ENCODE data around the gene C22orf39. TPM values are rescaled to one million over a fixed set of nuclear protein-coding genes. Genes with fewer than 3 reads are reported as not detected.

Gene C22orf39
- polyA plus RNA-seq, 1 experiment, result 18.8 TPM

GRCh38 chr22:19494676-19495173 is 47.2 kb upstream of the C22orf39 start:
- Histone ChIP-seq H3K27ac (ENCODE audit: low read depth, low read length) (no peak overlapping the region), H3K4me3 (ENCODE audit: low read depth, low read length) (no peak overlapping the region), H3K27me3 (ENCODE audit: control insufficient read depth, insufficient read depth, low read length) (no peaks in the 10 kb centered on the region), H3K9me3 (ENCODE audit: control insufficient read depth, insufficient read depth, low read length) (no peaks in the 10 kb centered on the region)
- CTCF ChIA-PET, result interaction anchor here (2.8 kb wide), 1 partner anchor 135 kb away, joined by 27 read pairs; no protein-coding TSS in a partner anchor
- POLR2A ChIA-PET, result no interaction called here
- DNase-seq (ENCODE audit: low read depth, low spot score), result no peak
- TF ChIP-seq CTCF (IDR thresholded peaks at IDR 0.05; ENCODE audit: low read depth, low read length), result no peak

DNA sequence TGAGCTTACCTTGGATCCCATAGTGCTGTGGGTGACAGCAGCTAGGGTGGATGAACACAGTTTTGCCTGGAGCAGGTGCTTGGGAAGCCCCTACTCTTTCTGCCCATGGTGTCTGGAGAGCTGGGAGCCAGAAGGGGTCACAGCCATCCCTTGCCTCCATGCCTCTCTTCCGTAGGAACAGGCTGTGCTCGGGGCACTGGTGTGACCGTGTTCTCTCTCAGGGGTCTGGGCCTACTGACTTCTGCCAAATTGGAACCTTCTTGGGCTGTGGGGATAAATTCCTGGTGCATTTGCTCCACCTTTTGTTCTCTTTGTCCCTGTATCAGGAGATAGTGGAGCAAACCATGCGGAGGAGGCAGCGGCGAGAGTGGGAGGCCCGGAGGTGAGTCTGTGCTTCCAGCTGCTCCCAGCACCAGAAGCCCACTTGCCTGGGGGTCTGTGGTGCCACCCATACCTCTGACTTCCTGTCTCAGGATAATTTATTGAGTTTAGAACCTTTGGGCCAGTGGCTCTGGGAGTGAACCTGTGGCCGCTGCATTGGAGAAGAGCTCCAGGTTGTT is 46.6 kb upstream of the C22orf39 start:
- no peak overlapping the region for H3K4me3 ChIP-seq (ENCODE audit: low read depth, low read length)
- DNase-seq (ENCODE audit: low read depth, low spot score), result no peak
- H3K27me3 ChIP-seq (ENCODE audit: control insufficient read depth, insufficient read depth, low read length), result no peaks in the 10 kb centered on the region
- ChIA-PET CTCF (interaction anchor here (2.8 kb wide), 1 partner anchor 136 kb away, joined by 27 read pairs; no protein-coding TSS in a partner anchor), POLR2A (no interaction called here)
- H3K27ac ChIP-seq (ENCODE audit: low read depth, low read length), result no peak overlapping the region
- no peaks in the 10 kb centered on the region for H3K9me3 ChIP-seq (ENCODE audit: control insufficient read depth, insufficient read depth, low read length)
- no peak for TF ChIP-seq CTCF (IDR thresholded peaks at IDR 0.05; ENCODE audit: low read depth, low read length)

DNA sequence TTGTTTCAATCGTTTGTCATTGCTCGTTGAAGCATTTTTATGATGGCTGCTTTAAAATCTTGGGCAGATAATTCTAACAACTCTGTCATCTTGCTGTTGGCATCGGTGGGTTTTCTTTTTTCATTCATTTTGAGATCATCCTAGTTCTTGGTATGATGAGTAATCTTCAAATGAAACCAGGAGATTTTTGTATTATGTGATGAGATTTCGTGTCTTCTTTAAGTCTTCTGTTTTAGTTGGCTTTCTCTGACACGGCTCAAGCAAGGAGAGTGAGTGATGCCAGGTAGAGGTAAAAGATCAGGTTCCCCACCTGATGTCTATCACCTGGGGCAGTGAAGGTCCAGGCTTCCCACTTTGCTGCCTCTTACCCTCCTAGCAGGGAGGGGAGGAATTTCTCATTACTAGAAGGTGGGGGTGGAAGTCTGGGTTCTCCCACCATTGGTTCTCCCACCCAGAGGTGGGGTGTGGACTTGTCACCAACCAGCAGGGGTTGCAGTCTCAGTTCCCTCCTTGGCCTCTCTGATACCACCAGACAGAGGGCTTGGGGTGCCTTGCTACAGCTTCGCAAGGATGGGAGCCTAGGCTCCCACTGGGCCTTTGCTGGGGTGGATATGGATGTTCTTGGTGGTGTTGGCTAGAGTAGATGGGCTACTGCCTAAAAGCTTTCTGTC is 45.1 kb upstream of the C22orf39 start:
- TF ChIP-seq CTCF (IDR thresholded peaks at IDR 0.05; ENCODE audit: low read depth, low read length), result no peak
- CTCF ChIA-PET, result interaction anchor here (1.2 kb wide), 1 partner anchor 137 kb away, joined by 5 read pairs; no protein-coding TSS in a partner anchor
- H3K9me3 ChIP-seq (ENCODE audit: control insufficient read depth, insufficient read depth, low read length), result no peaks in the 10 kb centered on the region
- POLR2A ChIA-PET, result no interaction called here
- no peak for DNase-seq (ENCODE audit: low read depth, low spot score)
- H3K27me3 ChIP-seq (ENCODE audit: control insufficient read depth, insufficient read depth, low read length), result no peaks in the 10 kb centered on the region
- no peak overlapping the region for H3K4me3 ChIP-seq (ENCODE audit: low read depth, low read length)
- H3K27ac ChIP-seq (ENCODE audit: low read depth, low read length), result no peak overlapping the region

DNA sequence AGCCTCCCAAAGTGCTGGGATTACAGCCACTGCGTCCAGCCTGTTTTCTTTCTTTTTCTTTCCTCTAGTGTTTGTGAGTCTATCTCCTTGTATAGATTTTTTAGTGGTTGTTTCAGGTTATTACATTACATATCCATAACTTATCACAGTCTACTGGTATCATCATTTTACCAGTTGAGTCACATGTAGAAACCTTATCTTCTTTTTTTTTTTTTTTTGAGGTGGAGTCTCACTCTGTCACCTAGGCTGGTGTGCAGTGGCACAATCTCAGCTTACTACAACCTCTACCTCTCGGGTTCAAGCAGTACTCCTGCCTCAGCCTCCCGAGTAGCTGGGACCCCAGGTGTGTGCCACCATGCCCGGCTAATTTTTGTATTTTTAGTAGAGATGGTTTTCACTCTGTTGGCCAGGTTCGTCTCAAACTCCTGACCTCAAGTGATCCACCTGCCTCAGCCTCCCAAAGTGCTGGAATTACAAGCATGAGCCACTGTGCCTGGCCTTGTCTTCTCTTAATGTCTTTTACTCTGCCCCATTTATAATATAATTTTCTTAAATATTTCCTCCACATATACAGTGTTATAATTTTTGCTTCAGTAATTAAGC is 43.2 kb upstream of the C22orf39 start:
- Histone ChIP-seq H3K9me3 (ENCODE audit: control insufficient read depth, insufficient read depth, low read length) (no peaks in the 10 kb centered on the region), H3K27ac (ENCODE audit: low read depth, low read length) (no peak overlapping the region), H3K4me3 (ENCODE audit: low read depth, low read length) (no peak overlapping the region), H3K27me3 (ENCODE audit: control insufficient read depth, insufficient read depth, low read length) (no peaks in the 10 kb centered on the region)
- TF ChIP-seq CTCF (IDR thresholded peaks at IDR 0.05; ENCODE audit: low read depth, low read length), result no peak
- CTCF ChIA-PET, result interaction anchor here (0.7 kb wide), 2 partner anchors 16 to 642 kb away, joined by 3 read pairs; no protein-coding TSS in a partner anchor
- no peak for DNase-seq (ENCODE audit: low read depth, low spot score)
- POLR2A ChIA-PET, result interaction anchor here (0.7 kb wide), 1 partner anchor 183 kb away, joined by 4 read pairs; no protein-coding TSS in a partner anchor

All from AG04450 (cell line).